CD4-positive, alpha-beta memory T cell (primary cell): ENCODE measurements around the gene ERCC6L2. TPM values are rescaled to one million over a fixed set of nuclear protein-coding genes. Genes with fewer than 3 reads are reported as not detected.

Experiments used
- CTCF ChIA-PET: fragments of 350-600 bp; sonication (Branson Sonifier 250); formaldehyde crosslinking; loops from one replicate; lab custom pipeline; 2021; ENCODE audit warnings: inconsistent platforms; ENCODE audit not compliant: partially characterized antibody; lab: Charles Lee
- POLR2A ChIA-PET: fragments of 350-600 bp; sonication (Branson Sonifier 250); formaldehyde crosslinking; loops from one replicate; lab custom pipeline; 2021; ENCODE audit not compliant: partially characterized antibody; lab: Charles Lee
- DNase-seq, 5 donors: peaks; one replicate each; pipeline versions ENCODE4 v3.0.0 to v3.0.0-alpha.2; 2020 to 2022; ENCODE audit warnings: mixed read lengths in 1 of 5
- H3K27ac ChIP-seq: one replicate; pipeline ENCODE4 v1.7.0; 2013; ENCODE audit warnings: low read depth, low read length
- H3K27me3 ChIP-seq: 2 replicates; pipeline ENCODE4 v1.7.0; 2013; ENCODE audit warnings: mild to moderate bottlenecking, low read length, moderate library complexity; ENCODE audit not compliant: insufficient read depth
- H3K36me3 ChIP-seq: 2 replicates; pipeline ENCODE4 v1.7.0; 2013; ENCODE audit warnings: mild to moderate bottlenecking, low read length, moderate library complexity; ENCODE audit not compliant: insufficient read depth
- H3K4me1 ChIP-seq: 2 replicates; pipeline ENCODE4 v1.7.0; 2013; ENCODE audit warnings: mild to moderate bottlenecking, low read length, moderate library complexity; ENCODE audit not compliant: insufficient read depth
- H3K4me3 ChIP-seq, 2 donors: one replicate each; pipeline ENCODE4 v1.7.0; 2013; ENCODE audit warnings: low read length in 2 of 2, mild to moderate bottlenecking in 1 of 2
- H3K9me3 ChIP-seq, 2 donors: one replicate each; pipeline ENCODE4 v1.7.0; 2013; ENCODE audit warnings: low read length in 2 of 2, control low read depth in 1 of 2; ENCODE audit not compliant: control insufficient read depth in 1 of 2
- H3K27ac Mint-ChIP-seq, 7 donors: one replicate each; pipeline ENCODE4 v1.8.0; 2020 to 2021; ENCODE audit warnings: mixed read lengths in 7 of 7, mild to moderate bottlenecking in 6 of 7, inconsistent platforms in 3 of 7, moderate library complexity in 3 of 7
- H3K27me3 Mint-ChIP-seq, 2 donors: one replicate each; pipeline ENCODE4 v1.8.0; 2020 to 2021; ENCODE audit warnings: mixed read lengths in 2 of 2
- H3K36me3 Mint-ChIP-seq, 2 donors: one replicate each; pipeline ENCODE4 v1.8.0; 2020 to 2021; ENCODE audit warnings: mixed read lengths in 2 of 2, inconsistent platforms in 1 of 2, mild to moderate bottlenecking in 1 of 2
- H3K4me1 Mint-ChIP-seq, 4 donors: one replicate each; pipeline ENCODE4 v1.8.0; 2020 to 2021; ENCODE audit warnings: mixed read lengths in 4 of 4, mild to moderate bottlenecking in 1 of 4
- H3K4me3 Mint-ChIP-seq, 8 donors: one replicate each; pipeline ENCODE4 v1.8.0; 2020 to 2021; ENCODE audit warnings: mixed read lengths in 8 of 8, mild to moderate bottlenecking in 7 of 8, moderate library complexity in 6 of 8, inconsistent platforms in 3 of 8
- H3K9me3 Mint-ChIP-seq, 8 donors: one replicate each; pipeline ENCODE4 v1.8.0; 2020 to 2021; ENCODE audit warnings: mixed read lengths in 8 of 8, mild to moderate bottlenecking in 5 of 8, inconsistent platforms in 3 of 8, moderate library complexity in 1 of 8
- intact Hi-C: fragments of 100-400 bp; cut with micrococcal nuclease; formaldehyde crosslinking; loops from one replicate; pipeline ENCODE4 v1.15.1; 2023
- polyA plus RNA-seq, 2 donors: library from polyadenylated mRNA; unstranded; fragments of 300-500 nt; fragmentation: Illumina TruSeq; gene quantifications; one replicate each; pipeline ENCODE4 v1.2.3, GENCODE V29; 2021
- total RNA-seq, 2 experiments: library from RNA; stranded (reverse); gene quantifications; one replicate each; pipeline ENCODE4 v1.2.3, GENCODE V29; 2021

The ERCC6L2 gene
- total and polyA plus RNA-seq, 4 experiments from 2014 or later, result 20.2 to 57.2 (median 52.7) TPM

DNA sequence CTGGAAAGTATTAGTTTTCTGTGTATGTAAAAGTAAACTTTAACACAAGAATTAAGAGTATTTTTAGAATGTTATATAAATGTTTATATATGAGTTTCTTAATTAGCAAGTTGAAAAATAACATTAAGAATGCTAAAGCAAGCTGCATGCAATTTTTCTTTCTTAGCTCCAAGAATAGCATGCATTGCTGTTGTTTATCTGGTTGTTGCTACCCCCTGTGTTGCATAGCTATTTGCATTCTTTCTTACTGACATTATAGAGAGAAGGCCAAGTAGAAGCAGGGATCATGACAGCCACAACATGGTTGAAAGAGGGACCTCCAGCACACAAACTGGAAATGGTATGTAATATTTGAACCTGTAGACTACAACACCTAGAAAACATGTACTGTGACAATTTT, 94.8 kb downstream of the ERCC6L2 start:
- no peak overlapping the region for H3K4me3 ChIP-seq
- peaks cover 0 to 2% (median under 1%) of the 10 kb centered on the region in 4 donors for H3K4me1 Mint-ChIP-seq
- ChIA-PET CTCF (no interaction called here), POLR2A (no interaction called here)
- H3K9me3 Mint-ChIP-seq, result peaks cover 0 to 2% (median 0%) of the 10 kb centered on the region in 8 donors
- H3K27me3 ChIP-seq, result no peaks in the 10 kb centered on the region
- no peak for DNase-seq
- H3K36me3 ChIP-seq, result peaks cover 9% of the 10 kb centered on the region
- H3K4me1 ChIP-seq, result no peaks in the 10 kb centered on the region
- H3K27me3 Mint-ChIP-seq, result no peaks in the 10 kb centered on the region
- peaks cover 38 to 43% of the 10 kb centered on the region in 2 donors for H3K36me3 Mint-ChIP-seq
- H3K27ac Mint-ChIP-seq, result no peak overlapping the region
- H3K27ac ChIP-seq, result no peak overlapping the region
- H3K9me3 ChIP-seq, result no peaks in the 10 kb centered on the region
- intact Hi-C loops, result no loop called here
- H3K4me3 Mint-ChIP-seq, result no peak overlapping the region

DNA sequence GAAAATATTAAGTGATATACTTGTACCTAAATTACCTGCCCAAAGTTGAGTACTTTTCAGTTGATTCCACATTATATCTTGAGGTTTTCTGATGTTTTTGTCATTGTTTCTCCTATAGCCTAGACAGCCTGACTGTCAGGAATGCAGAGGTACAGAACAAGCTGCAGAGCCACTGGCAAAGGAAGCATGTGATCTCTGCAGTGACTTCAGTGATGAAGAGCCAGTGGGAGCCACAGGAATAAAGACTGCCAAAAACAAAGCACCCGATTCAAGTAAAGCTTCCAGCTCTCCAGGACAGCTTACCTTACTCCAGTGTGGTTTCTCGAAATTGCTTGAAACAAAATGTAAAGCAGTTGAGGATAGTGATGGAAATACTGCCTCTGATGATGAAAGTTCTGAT, 96.3 kb downstream of the ERCC6L2 start:
- ChIA-PET CTCF (no interaction called here), POLR2A (no interaction called here)
- Mint-ChIP-seq H3K36me3 (peaks cover 36 to 52% of the 10 kb centered on the region in 2 donors), H3K4me3 (no peak overlapping the region), H3K4me1 (peaks cover 0 to 7% (median 4%) of the 10 kb centered on the region in 4 donors), H3K27ac (no peak overlapping the region), H3K27me3 (no peaks in the 10 kb centered on the region), H3K9me3 (peaks cover 0 to 2% (median 0%) of the 10 kb centered on the region in 8 donors)
- Histone ChIP-seq H3K27me3 (no peaks in the 10 kb centered on the region), H3K4me3 (no peak overlapping the region), H3K4me1 (no peaks in the 10 kb centered on the region), H3K9me3 (no peaks in the 10 kb centered on the region), H3K36me3 (peaks cover 9% of the 10 kb centered on the region), H3K27ac (no peak overlapping the region)
- DNase-seq, result no peak
- intact Hi-C loops, result no loop called here

DNA sequence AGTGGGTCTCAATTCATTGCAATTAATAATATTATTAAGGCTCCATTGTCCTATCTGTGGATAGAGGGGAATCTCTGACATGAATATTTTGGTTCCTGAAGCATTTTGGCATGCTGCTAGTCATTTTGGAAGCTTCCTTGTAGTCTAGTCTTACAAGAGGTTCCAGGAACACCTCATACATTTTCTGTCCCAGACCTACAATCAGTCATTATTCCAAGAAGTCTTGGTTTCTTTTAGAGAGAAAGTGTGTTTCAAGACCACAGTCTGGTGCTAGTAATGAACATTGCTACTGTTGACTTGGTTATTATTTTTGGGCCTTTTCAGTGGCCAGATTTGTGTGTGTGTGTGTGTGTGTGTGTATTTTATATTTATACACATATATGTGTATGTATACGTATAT, 98.9 kb downstream of the ERCC6L2 start:
- POLR2A ChIA-PET, result no interaction called here
- CTCF ChIA-PET, result no interaction called here
- Mint-ChIP-seq H3K27me3 (no peaks in the 10 kb centered on the region), H3K4me3 (no peak overlapping the region), H3K9me3 (peaks cover 0 to 2% (median 0%) of the 10 kb centered on the region in 8 donors), H3K27ac (no peak overlapping the region), H3K4me1 (peaks cover 0 to 7% (median 3%) of the 10 kb centered on the region in 4 donors), H3K36me3 (peaks cover 40 to 58% of the 10 kb centered on the region in 2 donors)
- Histone ChIP-seq H3K9me3 (no peaks in the 10 kb centered on the region), H3K4me3 (no peak overlapping the region), H3K36me3 (peaks cover 14% of the 10 kb centered on the region), H3K27ac (no peak overlapping the region), H3K27me3 (no peaks in the 10 kb centered on the region), H3K4me1 (no peaks in the 10 kb centered on the region)
- no peak for DNase-seq
- intact Hi-C loops, result no loop called here

DNA sequence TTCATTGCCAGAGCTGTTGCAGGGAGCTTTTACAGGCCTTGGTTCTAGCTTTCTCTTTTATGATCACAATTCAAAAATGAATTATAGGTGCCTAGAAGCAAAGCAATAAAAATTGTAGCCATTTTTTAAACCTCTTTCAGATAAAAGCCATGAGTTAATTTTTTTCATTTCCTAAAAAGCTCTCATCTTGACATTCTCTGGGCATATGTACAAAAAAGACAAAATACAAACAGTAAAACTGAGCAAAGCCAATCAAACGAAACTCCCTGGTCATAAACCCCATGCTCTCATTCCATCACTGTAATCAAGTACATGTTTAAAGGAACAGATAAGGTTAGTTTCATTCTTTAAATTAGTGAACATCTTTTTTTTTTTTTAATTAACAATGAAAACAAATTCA, 101.9 kb downstream of the ERCC6L2 start:
- Mint-ChIP-seq H3K4me1 (peaks cover 17 to 24% (median 19%) of the 10 kb centered on the region in 4 donors), H3K27me3 (no peaks in the 10 kb centered on the region), H3K9me3 (peaks cover 0 to 2% (median 0%) of the 10 kb centered on the region in 8 donors), H3K27ac (peak overlapping the region in 2 of 7 donors; percentile 7 to 14), H3K36me3 (peaks cover 31 to 58% of the 10 kb centered on the region in 2 donors), H3K4me3 (no peak overlapping the region)
- Histone ChIP-seq H3K27ac (no peak overlapping the region), H3K4me3 (no peak overlapping the region), H3K4me1 (peaks cover 11% of the 10 kb centered on the region), H3K9me3 (no peaks in the 10 kb centered on the region), H3K27me3 (no peaks in the 10 kb centered on the region), H3K36me3 (peaks cover 10% of the 10 kb centered on the region)
- intact Hi-C loops, result no loop called here
- ChIA-PET POLR2A (no interaction called here), CTCF (no interaction called here)
- DNase-seq, result no peak

DNA sequence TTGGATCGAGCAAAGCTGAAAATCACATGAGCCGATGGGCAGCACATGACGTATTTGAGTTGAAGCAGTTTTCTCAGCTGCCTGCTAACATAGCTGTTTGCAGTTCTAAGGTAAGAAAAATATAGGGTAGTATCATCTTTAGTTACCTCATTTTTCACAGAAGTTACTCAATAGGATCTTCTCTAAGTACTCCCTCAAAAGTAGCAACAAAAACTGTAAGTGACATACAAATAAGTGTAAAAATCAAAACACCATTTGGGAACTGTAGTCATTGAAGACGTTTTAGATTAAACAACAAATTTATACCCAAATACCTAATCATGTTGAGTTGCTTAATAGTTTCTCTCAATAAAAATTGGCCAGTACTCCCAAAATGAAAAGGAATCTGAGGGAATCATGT, 102.6 kb downstream of the ERCC6L2 start:
- Mint-ChIP-seq H3K4me3 (no peak overlapping the region), H3K27ac (no peak overlapping the region), H3K9me3 (no peaks in the 10 kb centered on the region), H3K36me3 (peaks cover 26 to 51% of the 10 kb centered on the region in 2 donors), H3K27me3 (no peaks in the 10 kb centered on the region), H3K4me1 (peaks cover 17 to 25% (median 20%) of the 10 kb centered on the region in 4 donors)
- intact Hi-C loops, result no loop called here
- DNase-seq, result no peak
- H3K4me3 ChIP-seq, result no peak overlapping the region
- peaks cover 11% of the 10 kb centered on the region for H3K4me1 ChIP-seq
- H3K36me3 ChIP-seq, result peaks cover 4% of the 10 kb centered on the region
- H3K9me3 ChIP-seq, result no peaks in the 10 kb centered on the region
- no peak overlapping the region for H3K27ac ChIP-seq
- no peaks in the 10 kb centered on the region for H3K27me3 ChIP-seq
- ChIA-PET POLR2A (no interaction called here), CTCF (no interaction called here)

DNA sequence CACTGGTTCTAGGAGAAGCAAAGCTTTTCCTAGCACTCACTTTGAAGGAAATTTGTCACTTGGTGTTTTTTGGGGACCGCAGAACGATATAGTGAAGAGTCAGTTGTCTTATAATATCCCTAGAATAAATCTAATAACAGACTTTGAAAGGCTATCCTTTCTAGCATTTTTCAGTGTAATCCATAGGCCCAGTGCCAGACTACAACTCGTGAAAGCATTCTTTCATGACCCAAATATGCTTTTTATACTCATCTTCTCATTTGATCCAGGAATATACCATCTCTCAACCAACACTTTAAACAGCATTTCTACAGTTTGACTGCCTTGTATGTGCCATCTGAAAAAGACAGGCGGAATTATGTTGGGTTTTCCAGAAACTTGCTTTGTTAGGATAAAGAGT, 104.0 kb downstream of the ERCC6L2 start:
- Histone ChIP-seq H3K4me3 (no peak overlapping the region), H3K4me1 (peaks cover 11% of the 10 kb centered on the region), H3K27ac (no peak overlapping the region), H3K36me3 (peaks cover 4% of the 10 kb centered on the region), H3K9me3 (no peaks in the 10 kb centered on the region), H3K27me3 (no peaks in the 10 kb centered on the region)
- CTCF ChIA-PET, result no interaction called here
- intact Hi-C loops, result no loop called here
- no peak overlapping the region for H3K4me3 Mint-ChIP-seq
- no peaks in the 10 kb centered on the region for H3K27me3 Mint-ChIP-seq
- peaks cover 22 to 45% of the 10 kb centered on the region in 2 donors for H3K36me3 Mint-ChIP-seq
- DNase-seq, result no peak
- POLR2A ChIA-PET, result no interaction called here
- H3K27ac Mint-ChIP-seq, result peak overlapping the region in 2 of 7 donors; percentile 25 to 50
- no peaks in the 10 kb centered on the region for H3K9me3 Mint-ChIP-seq
- H3K4me1 Mint-ChIP-seq, result peaks cover 17 to 25% (median 20%) of the 10 kb centered on the region in 4 donors

DNA sequence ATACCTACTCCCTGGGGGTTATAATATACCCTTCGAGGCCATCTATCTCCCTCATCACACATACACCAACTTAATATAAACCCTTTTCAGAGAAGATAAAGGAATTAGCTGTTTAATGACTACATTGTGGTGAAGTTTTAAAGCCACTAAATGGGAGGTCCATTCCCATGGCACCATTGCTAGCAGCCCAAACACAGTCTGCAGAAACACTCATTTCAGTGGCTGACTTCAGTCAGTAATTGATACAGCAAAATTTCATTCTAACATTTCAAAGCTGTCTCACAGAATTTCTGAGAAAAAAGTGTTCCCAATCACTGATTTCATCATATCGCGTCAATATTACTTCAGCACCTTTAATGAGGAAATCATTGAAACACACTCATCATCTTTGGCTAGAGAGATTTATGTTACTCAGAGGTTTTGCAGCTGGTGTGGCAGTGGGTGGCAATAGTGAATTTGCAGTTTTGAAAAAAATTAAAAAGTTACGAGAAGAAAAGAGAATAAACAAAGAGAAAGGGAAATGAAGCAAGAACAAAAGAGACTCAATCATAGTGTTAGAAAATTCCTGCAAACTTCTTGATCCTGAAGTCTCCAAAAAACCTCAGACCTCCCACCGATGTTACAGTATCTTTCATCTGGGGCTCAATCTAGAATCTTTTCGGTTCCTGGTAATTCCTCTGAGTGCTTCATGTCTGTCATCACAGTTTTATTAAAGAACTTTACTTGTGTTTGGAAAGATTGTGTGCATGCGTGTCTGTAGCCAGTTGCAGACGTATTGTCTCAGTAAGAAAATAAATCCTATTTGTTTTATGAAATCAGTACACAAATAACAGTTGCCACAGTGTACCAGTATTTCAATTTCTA, 105.0 kb downstream of the ERCC6L2 start:
- intact Hi-C loops, result loop anchor here (5.0 kb wide), 1 partner anchor 42 kb away; no protein-coding TSS in a partner anchor
- Histone ChIP-seq H3K27ac (no peak overlapping the region), H3K4me3 (no peak overlapping the region), H3K4me1 (peaks cover 11% of the 10 kb centered on the region), H3K36me3 (peaks cover 4% of the 10 kb centered on the region), H3K27me3 (no peaks in the 10 kb centered on the region), H3K9me3 (no peaks in the 10 kb centered on the region)
- Mint-ChIP-seq H3K36me3 (peaks cover 28 to 53% of the 10 kb centered on the region in 2 donors), H3K9me3 (no peaks in the 10 kb centered on the region), H3K4me1 (peaks cover 16 to 25% (median 20%) of the 10 kb centered on the region in 4 donors), H3K27me3 (no peaks in the 10 kb centered on the region), H3K27ac (peak overlapping the region in 3 of 7 donors; percentile 5 to 70 (median 31)), H3K4me3 (no peak overlapping the region)
- CTCF ChIA-PET, result interaction anchor here (0.6 kb wide), 1 partner anchor 610 kb away, joined by 3 read pairs; no protein-coding TSS in a partner anchor
- POLR2A ChIA-PET, result no interaction called here
- no peak for DNase-seq
